ENCODE data around the gene OR2A25.

Gene OR2A25

GRCh38 chr7:144074374-144074773, 4.8 kb downstream of the OR2A25 start:
- DNase-seq (ENCODE audit: low spot score): no peak

- no peak for DNase-seq (ENCODE audit: low spot score)
These were observed 16.4 kb downstream of the OR2A25 start, which contains the start of gene OR2A12 for GRCh38 chr7:144085978-144086377. Gene OR2A12 (plus strand): TSS chr7:144086278. CDS start chr7:144095108, 8,830 bp downstream.

GRCh38 chr7:144086730-144087129, 17.1 kb downstream of the OR2A25 start:
- no peak for DNase-seq (ENCODE audit: low spot score)

- DNase-seq (ENCODE audit: low spot score): no peak
These were observed 17.6 kb downstream of the OR2A25 start for GRCh38 chr7:144087230-144087629.

- no peak for DNase-seq (ENCODE audit: low spot score)
These were observed 21.1 kb downstream of the OR2A25 start for GRCh38 chr7:144090667-144091066.

- no peak for DNase-seq (ENCODE audit: low spot score)
These were observed 29.2 kb downstream of the OR2A25 start for GRCh38 chr7:144098776-144099175.

GRCh38 chr7:144100607-144101006, 31.0 kb downstream of the OR2A25 start:
- no peak for DNase-seq (ENCODE audit: low spot score)

- DNase-seq (ENCODE audit: low spot score): no peak
These were observed 32.4 kb downstream of the OR2A25 start for GRCh38 chr7:144102041-144102440.

GRCh38 chr7:144105211-144105610, 35.6 kb downstream of the OR2A25 start:
- DNase-seq (ENCODE audit: low spot score): no peak

GRCh38 chr7:144109283-144109682, 39.7 kb downstream of the OR2A25 start, which contains the start of gene OR2A2:
Gene OR2A2 (plus strand): TSS chr7:144109583. CDS start chr7:144109583, 0 bp downstream.
- DNase-seq (ENCODE audit: low spot score): no peak

- DNase-seq (ENCODE audit: low spot score): no peak
These were observed 40.7 kb downstream of the OR2A25 start for GRCh38 chr7:144110272-144110671.

GRCh38 chr7:144113651-144114050, 44.0 kb downstream of the OR2A25 start:
- DNase-seq (ENCODE audit: low spot score): no peak

GRCh38 chr7:144118341-144118740, 48.7 kb downstream of the OR2A25 start:
- no peak for DNase-seq (ENCODE audit: low spot score)

GRCh38 chr7:144122876-144123275, 53.3 kb downstream of the OR2A25 start, which contains the start of gene OR2A14:
Gene OR2A14 (plus strand): TSS chr7:144123176. CDS start chr7:144129113, 5,937 bp downstream.
- DNase-seq (ENCODE audit: low spot score): no peak
